ENCODE data around the gene DPP6.

- TF ChIP-seq CTCF (conservative IDR thresholded peaks at IDR 0.05 in 1 of 2, IDR thresholded peaks at IDR 0.05 in 1 of 2; ENCODE audit: extremely low read depth in 1 of 2, insufficient read depth in 1 of 2, low read depth in 1 of 2, low read length in 2 of 2) (no peak), EZH2 (IDR thresholded peaks at IDR 0.05; ENCODE audit: borderline replicate concordance, low read length) (no peak)
These were observed 274.2 kb downstream of the DPP6 start for GRCh38 chr7:154326421-154326820.
